GM18511 (cell line): ENCODE measurements around the gene SMAD5.

Experiments
- ATAC-seq: cut with Tn5 transposase; IDR thresholded peaks from one replicate; pipeline ENCODE4 v1.9.1; 2021; ENCODE audit warnings: mild to moderate bottlenecking, moderate library complexity; ENCODE audit not compliant: unreplicated experiment

The SMAD5 gene

GRCh38 chr5:136213919-136214493, 81.4 kb downstream of the SMAD5 start:
- no peak for ATAC-seq

- ATAC-seq, result no peak
These were observed 83.2 kb downstream of the SMAD5 start for GRCh38 chr5:136215812-136216211.

- no peak for ATAC-seq
These were observed 83.6 kb downstream of the SMAD5 start for GRCh38 chr5:136216230-136216629.

GRCh38 chr5:136221340-136221739, 88.7 kb downstream of the SMAD5 start:
- no peak for ATAC-seq

- no peak for ATAC-seq
These were observed 90.1 kb downstream of the SMAD5 start for GRCh38 chr5:136222580-136223235.

- ATAC-seq, result no peak
These were observed 93.2 kb downstream of the SMAD5 start for GRCh38 chr5:136225796-136226195.

GRCh38 chr5:136226401-136226800, 93.8 kb downstream of the SMAD5 start:
- ATAC-seq, result no peak

GRCh38 chr5:136228136-136228757, 95.6 kb downstream of the SMAD5 start:
- ATAC-seq, result no peak

- no peak for ATAC-seq
These were observed 97.5 kb downstream of the SMAD5 start for GRCh38 chr5:136230176-136230575.

GRCh38 chr5:136232316-136232715, 99.7 kb downstream of the SMAD5 start:
- ATAC-seq, result peak; percentile 77
